WTC11 (cell line): ENCODE results near the gene WDPCP. TPM values are rescaled to one million over a fixed set of nuclear protein-coding genes. Genes with fewer than 3 reads are reported as not detected.

ENCODE experiments used
- ATAC-seq: fragments of 200-7000 bp; cut with Tn5 transposase; 2 replicates; pipeline ENCODE4 v1.10.0; 2021; ENCODE audit warnings: mild to moderate bottlenecking, moderate library complexity
- CTCF ChIA-PET: fragments of 300-600 bp; sonication (Branson Sonifier 250); formaldehyde crosslinking; loops from one replicate; lab custom pipeline; 2021; ENCODE audit warnings: antibody characterized with exemption; lab: Charles Lee
- POLR2A ChIA-PET: fragments of 350-600 bp; sonication (Branson Sonifier 250); formaldehyde crosslinking; loops from one replicate; lab custom pipeline; 2021; ENCODE audit warnings: antibody characterized with exemption; lab: Charles Lee
- DNase-seq: peaks from one replicate; pipeline ENCODE4 v3.0.0; 2021; ENCODE audit warnings: low spot score
- H3K27ac Mint-ChIP-seq: 2 replicates; pipeline ENCODE4 v1.8.0; 2021; ENCODE audit warnings: mixed read lengths
- H3K27me3 Mint-ChIP-seq: 2 replicates; pipeline ENCODE4 v1.8.0; 2021; ENCODE audit warnings: low read depth, mild to moderate bottlenecking, moderate library complexity, mixed read lengths
- H3K36me3 Mint-ChIP-seq: 2 replicates; pipeline ENCODE4 v1.8.0; 2021; ENCODE audit warnings: mixed read lengths
- H3K4me1 Mint-ChIP-seq: 2 replicates; pipeline ENCODE4 v1.8.0; 2022; ENCODE audit warnings: mixed read lengths
- H3K4me3 Mint-ChIP-seq: 2 replicates; pipeline ENCODE4 v1.8.0; 2021; ENCODE audit warnings: mild to moderate bottlenecking, moderate library complexity, mixed read lengths
- H3K9me3 Mint-ChIP-seq: 2 replicates; pipeline ENCODE4 v1.8.0; 2021; ENCODE audit warnings: mixed read lengths
- ATF1 ChIP-seq: sonication (generic); formaldehyde crosslinking; IDR thresholded peaks from 2 replicates; pipeline ENCODE4 v1.8.1; 2023; ENCODE audit warnings: mild to moderate bottlenecking, moderate library complexity, missing genetic modification reagents
- ATF6 ChIP-seq: sonication (generic); formaldehyde crosslinking; IDR thresholded peaks from 2 replicates; pipeline ENCODE4 v1.8.1; 2023; ENCODE audit warnings: mild to moderate bottlenecking, missing genetic modification reagents
- CBFB ChIP-seq: sonication (generic); formaldehyde crosslinking; IDR thresholded peaks from 2 replicates; pipeline ENCODE4 v1.8.1; 2022; ENCODE audit warnings: mild to moderate bottlenecking, low read depth, missing genetic modification reagents
- E2F4 ChIP-seq: sonication (generic); formaldehyde crosslinking; IDR thresholded peaks from 2 replicates; pipeline ENCODE4 v1.8.1; 2022; ENCODE audit warnings: low read depth, mild to moderate bottlenecking, moderate library complexity, missing genetic modification reagents, borderline replicate concordance
- EMX1 ChIP-seq: fragments of 250-450 bp; sonication (Bioruptor Pico); IDR thresholded peaks from 2 replicates; pipeline ENCODE4 v1.8.0; 2021; ENCODE audit warnings: mild to moderate bottlenecking
- ESRRA ChIP-seq: sonication (generic); formaldehyde crosslinking; IDR thresholded peaks from 2 replicates; pipeline ENCODE4 v1.8.1; 2022; ENCODE audit warnings: mild to moderate bottlenecking, missing genetic modification reagents, borderline replicate concordance
- ETV6 ChIP-seq: sonication (generic); formaldehyde crosslinking; IDR thresholded peaks from 2 replicates; pipeline ENCODE4 v1.8.1; 2022; ENCODE audit warnings: mild to moderate bottlenecking, missing genetic modification reagents
- GRHL2 ChIP-seq: fragments of 250-450 bp; sonication (Bioruptor Pico); IDR thresholded peaks from 2 replicates; pipeline ENCODE4 v1.8.0; 2022; ENCODE audit warnings: mild to moderate bottlenecking, moderate library complexity; ENCODE audit not compliant: insufficient replicate concordance, severe bottlenecking
- IRF2 ChIP-seq: sonication (generic); formaldehyde crosslinking; IDR thresholded peaks from 2 replicates; pipeline ENCODE4 v1.8.0; 2022; ENCODE audit warnings: low read depth, missing genetic modification reagents, borderline replicate concordance
- JUN ChIP-seq: sonication (generic); formaldehyde crosslinking; IDR thresholded peaks from 2 replicates; pipeline ENCODE4 v1.8.0; 2023; ENCODE audit warnings: mild to moderate bottlenecking, missing genetic modification reagents
- KAT7 ChIP-seq: sonication (generic); formaldehyde crosslinking; IDR thresholded peaks from 2 replicates; pipeline ENCODE4 v1.8.1; 2023; ENCODE audit warnings: missing genetic modification reagents, mild to moderate bottlenecking, borderline replicate concordance
- MYBL2 ChIP-seq: sonication (generic); formaldehyde crosslinking; IDR thresholded peaks from 2 replicates; pipeline ENCODE4 v1.8.1; 2023; ENCODE audit warnings: mild to moderate bottlenecking, moderate library complexity, missing genetic modification reagents
- NFATC4 ChIP-seq: fragments of 250-450 bp; sonication (Bioruptor Pico); IDR thresholded peaks from 2 replicates; pipeline ENCODE4 v1.9.0; 2021; ENCODE audit warnings: mild to moderate bottlenecking
- NR1H2 ChIP-seq: sonication (generic); formaldehyde crosslinking; IDR thresholded peaks from 2 replicates; pipeline ENCODE4 v1.9.0; 2021; ENCODE audit warnings: mild to moderate bottlenecking, moderate library complexity, missing genetic modification reagents
- NR3C1 ChIP-seq: sonication (generic); formaldehyde crosslinking; conservative IDR thresholded peaks from 2 replicates; pipeline ENCODE4 v1.8.1; 2023; ENCODE audit warnings: low read depth, mild to moderate bottlenecking, missing genetic modification reagents
- PRRX2 ChIP-seq: fragments of 250-450 bp; sonication (Bioruptor Pico); IDR thresholded peaks from 2 replicates; pipeline ENCODE4 v1.8.0; 2021; ENCODE audit warnings: mild to moderate bottlenecking
- SMAD3 ChIP-seq: sonication (generic); formaldehyde crosslinking; IDR thresholded peaks from 2 replicates; pipeline ENCODE4 v1.8.0; 2022; ENCODE audit warnings: missing genetic modification reagents, mild to moderate bottlenecking, borderline replicate concordance
- SMAD4 ChIP-seq: sonication (generic); formaldehyde crosslinking; IDR thresholded peaks from 2 replicates; pipeline ENCODE4 v1.8.0; 2022; ENCODE audit warnings: mild to moderate bottlenecking, missing genetic modification reagents
- SP1 ChIP-seq: sonication (generic); formaldehyde crosslinking; conservative IDR thresholded peaks from 2 replicates; pipeline ENCODE4 v1.8.1; 2022; ENCODE audit warnings: missing genetic modification reagents
- TCF7 ChIP-seq: sonication (generic); formaldehyde crosslinking; IDR thresholded peaks from 2 replicates; pipeline ENCODE4 v1.8.0; 2022; ENCODE audit warnings: mild to moderate bottlenecking, low read depth, missing genetic modification reagents, moderate library complexity
- ZNF263 ChIP-seq: sonication (generic); formaldehyde crosslinking; IDR thresholded peaks from 2 replicates; pipeline ENCODE4 v1.8.1; 2022; ENCODE audit warnings: low read depth, mild to moderate bottlenecking, moderate library complexity, missing genetic modification reagents
- ZNF416 ChIP-seq: fragments of 250-450 bp; sonication (Bioruptor Pico); IDR thresholded peaks from 2 replicates; pipeline ENCODE4 v1.9.0; 2021; ENCODE audit warnings: mild to moderate bottlenecking, inconsistent platforms
- total RNA-seq: library from RNA; stranded (reverse); gene quantifications from 3 replicates; pipeline ENCODE4 v1.2.3, GENCODE V29; 2021
- TF ChIP-seq, protein P1 (sequence below): sonication (generic); formaldehyde crosslinking; IDR thresholded peaks from 2 replicates; pipeline ENCODE4 v1.8.1; 2022; ENCODE audit warnings: mild to moderate bottlenecking, missing genetic modification reagents, moderate library complexity, borderline replicate concordance
- TF ChIP-seq, protein P2 (sequence below): sonication (generic); formaldehyde crosslinking; IDR thresholded peaks from 2 replicates; pipeline ENCODE4 v1.8.0; 2022; ENCODE audit warnings: mild to moderate bottlenecking, missing genetic modification reagents
- TF ChIP-seq, protein P3 (sequence below): sonication (generic); formaldehyde crosslinking; IDR thresholded peaks from 2 replicates; pipeline ENCODE4 v1.8.0; 2023; ENCODE audit warnings: missing genetic modification reagents
- TF ChIP-seq, protein P4 (sequence below): sonication (generic); formaldehyde crosslinking; conservative IDR thresholded peaks from 2 replicates; pipeline ENCODE4 v1.8.1; 2022; ENCODE audit warnings: mild to moderate bottlenecking, missing genetic modification reagents

The WDPCP gene
- total RNA-seq, 1 experiment from 2014 or later, result 10.9 TPM

- TF ChIP-seq ZNF416 (CRISPR knock-in tag) (no peak), ETV6 (CRISPR knock-in tag) (no peak), ZNF263 (CRISPR knock-in tag) (no peak), NR3C1 (CRISPR knock-in tag) (no peak), GRHL2 (CRISPR knock-in tag) (no peak), IRF2 (no peak), TCF7 (CRISPR knock-in tag) (no peak), ESRRA (CRISPR knock-in tag) (no peak), ATF1 (CRISPR knock-in tag) (no peak), SMAD3 (CRISPR knock-in tag) (no peak)
- TF ChIP-seq, protein P1, sequence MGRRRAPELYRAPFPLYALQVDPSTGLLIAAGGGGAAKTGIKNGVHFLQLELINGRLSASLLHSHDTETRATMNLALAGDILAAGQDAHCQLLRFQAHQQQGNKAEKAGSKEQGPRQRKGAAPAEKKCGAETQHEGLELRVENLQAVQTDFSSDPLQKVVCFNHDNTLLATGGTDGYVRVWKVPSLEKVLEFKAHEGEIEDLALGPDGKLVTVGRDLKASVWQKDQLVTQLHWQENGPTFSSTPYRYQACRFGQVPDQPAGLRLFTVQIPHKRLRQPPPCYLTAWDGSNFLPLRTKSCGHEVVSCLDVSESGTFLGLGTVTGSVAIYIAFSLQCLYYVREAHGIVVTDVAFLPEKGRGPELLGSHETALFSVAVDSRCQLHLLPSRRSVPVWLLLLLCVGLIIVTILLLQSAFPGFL, result no peak
Observed at GRCh38 chr2:63310614-63311013, 277.7 kb downstream of the WDPCP start (continued).

DNA sequence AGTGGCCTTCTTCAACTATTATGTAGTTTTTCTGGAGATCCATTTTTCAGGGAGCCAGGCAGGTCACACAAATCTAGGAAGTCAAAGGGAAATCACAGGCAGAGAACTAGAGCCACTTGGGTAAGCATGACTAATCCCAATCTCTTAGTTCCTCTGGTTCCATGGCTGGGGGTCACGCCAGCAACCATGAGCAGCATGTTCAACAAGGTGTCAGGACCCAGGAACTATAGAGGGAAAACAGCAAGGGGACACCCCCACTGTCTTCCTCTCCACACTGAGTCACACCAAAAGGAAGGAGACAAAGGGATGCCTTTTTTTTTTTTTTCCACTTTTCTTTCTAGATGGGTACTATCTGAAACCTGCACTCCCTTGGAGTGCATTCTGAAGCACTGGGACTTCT, 286.8 kb downstream of the WDPCP start:
- H3K9me3 Mint-ChIP-seq, result peaks cover 84% of the 10 kb centered on the region
- peaks cover 67% of the 10 kb centered on the region for H3K36me3 Mint-ChIP-seq
- ATAC-seq (no peak), DNase-seq (no peak)
- H3K4me1 Mint-ChIP-seq, result no peaks in the 10 kb centered on the region
- peaks cover 11% of the 10 kb centered on the region for H3K27me3 Mint-ChIP-seq
- no peak overlapping the region for H3K27ac Mint-ChIP-seq
- CTCF ChIA-PET, result no interaction called here
- POLR2A ChIA-PET, result interaction anchor here (0.6 kb wide), 1 partner anchor 129 kb away, joined by 3 read pairs; no protein-coding TSS in a partner anchor
- no peak for TF ChIP-seq SMAD3 (CRISPR knock-in tag)
- no peak for TF ChIP-seq SMAD4 (CRISPR knock-in tag)
- TF ChIP-seq PRRX2 (CRISPR knock-in tag), result no peak
- TF ChIP-seq, protein P2, sequence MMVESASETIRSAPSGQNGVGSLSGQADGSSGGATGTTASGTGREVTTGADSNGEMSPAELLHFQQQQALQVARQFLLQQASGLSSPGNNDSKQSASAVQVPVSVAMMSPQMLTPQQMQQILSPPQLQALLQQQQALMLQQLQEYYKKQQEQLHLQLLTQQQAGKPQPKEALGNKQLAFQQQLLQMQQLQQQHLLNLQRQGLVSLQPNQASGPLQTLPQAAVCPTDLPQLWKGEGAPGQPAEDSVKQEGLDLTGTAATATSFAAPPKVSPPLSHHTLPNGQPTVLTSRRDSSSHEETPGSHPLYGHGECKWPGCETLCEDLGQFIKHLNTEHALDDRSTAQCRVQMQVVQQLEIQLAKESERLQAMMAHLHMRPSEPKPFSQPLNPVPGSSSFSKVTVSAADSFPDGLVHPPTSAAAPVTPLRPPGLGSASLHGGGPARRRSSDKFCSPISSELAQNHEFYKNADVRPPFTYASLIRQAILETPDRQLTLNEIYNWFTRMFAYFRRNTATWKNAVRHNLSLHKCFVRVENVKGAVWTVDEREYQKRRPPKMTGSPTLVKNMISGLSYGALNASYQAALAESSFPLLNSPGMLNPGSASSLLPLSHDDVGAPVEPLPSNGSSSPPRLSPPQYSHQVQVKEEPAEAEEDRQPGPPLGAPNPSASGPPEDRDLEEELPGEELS (CRISPR knock-in tag), result no peak
- TF ChIP-seq, protein P3, sequence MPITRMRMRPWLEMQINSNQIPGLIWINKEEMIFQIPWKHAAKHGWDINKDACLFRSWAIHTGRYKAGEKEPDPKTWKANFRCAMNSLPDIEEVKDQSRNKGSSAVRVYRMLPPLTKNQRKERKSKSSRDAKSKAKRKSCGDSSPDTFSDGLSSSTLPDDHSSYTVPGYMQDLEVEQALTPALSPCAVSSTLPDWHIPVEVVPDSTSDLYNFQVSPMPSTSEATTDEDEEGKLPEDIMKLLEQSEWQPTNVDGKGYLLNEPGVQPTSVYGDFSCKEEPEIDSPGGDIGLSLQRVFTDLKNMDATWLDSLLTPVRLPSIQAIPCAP (CRISPR knock-in tag), result no peak
- TF ChIP-seq MYBL2 (CRISPR knock-in tag), result no peak
- TF ChIP-seq, protein P1, result no peak
- TF ChIP-seq KAT7 (CRISPR knock-in tag), result no peak
- TF ChIP-seq NFATC4 (CRISPR knock-in tag), result no peak
- no peak for TF ChIP-seq E2F4
- no peak for TF ChIP-seq JUN (CRISPR knock-in tag)
- no peak for TF ChIP-seq SP1 (CRISPR knock-in tag)
- TF ChIP-seq, protein P4, sequence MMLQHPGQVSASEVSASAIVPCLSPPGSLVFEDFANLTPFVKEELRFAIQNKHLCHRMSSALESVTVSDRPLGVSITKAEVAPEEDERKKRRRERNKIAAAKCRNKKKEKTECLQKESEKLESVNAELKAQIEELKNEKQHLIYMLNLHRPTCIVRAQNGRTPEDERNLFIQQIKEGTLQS (CRISPR knock-in tag), result no peak
- no peak for TF ChIP-seq ATF6 (CRISPR knock-in tag)
- no peak for TF ChIP-seq TCF7 (CRISPR knock-in tag)
- TF ChIP-seq CBFB, result no peak
- TF ChIP-seq NR1H2 (CRISPR knock-in tag), result no peak
- TF ChIP-seq EMX1 (CRISPR knock-in tag), result no peak
- TF ChIP-seq NR3C1 (CRISPR knock-in tag), result no peak
- no peak overlapping the region for H3K4me3 Mint-ChIP-seq
